Activated CD8-positive, alpha-beta T cell treated with anti-CD3 and anti-CD28 coated beads for 36 hours (primary cell): ENCODE data around the gene SSTR5. TPM values are rescaled to one million over a fixed set of nuclear protein-coding genes. Genes with fewer than 3 reads are reported as not detected.

Source experiments
- ATAC-seq: fragments of 200-7000 bp; cut with Tn5 transposase; one replicate; pipeline ENCODE4 v1.10.0; 2021; ENCODE audit warnings: mild to moderate bottlenecking, moderate library complexity
- CTCF ChIA-PET: fragments of 350-600 bp; sonication (Branson Sonifier 250); formaldehyde crosslinking; loops from one replicate; lab custom pipeline; 2021; ENCODE audit warnings: antibody characterized with exemption; lab: Charles Lee
- POLR2A ChIA-PET: fragments of 350-600 bp; sonication (Branson Sonifier 250); formaldehyde crosslinking; loops from one replicate; lab custom pipeline; 2021; ENCODE audit warnings: antibody characterized with exemption; lab: Charles Lee
- DNase-seq: peaks from one replicate; pipeline ENCODE4 v3.0.0-alpha.2; 2020
- H3K27ac Mint-ChIP-seq: one replicate; pipeline ENCODE4 v1.8.0; 2021; ENCODE audit warnings: mild to moderate bottlenecking, mixed read lengths
- H3K27me3 Mint-ChIP-seq: one replicate; pipeline ENCODE4 v1.8.0; 2021; ENCODE audit warnings: mixed read lengths
- H3K36me3 Mint-ChIP-seq: one replicate; pipeline ENCODE4 v1.8.0; 2021; ENCODE audit warnings: low read depth, mixed read lengths
- H3K4me1 Mint-ChIP-seq: one replicate; pipeline ENCODE4 v1.8.0; 2021; ENCODE audit warnings: low read depth, mixed read lengths
- H3K4me3 Mint-ChIP-seq: one replicate; pipeline ENCODE4 v1.8.0; 2021; ENCODE audit warnings: mild to moderate bottlenecking, moderate library complexity, mixed read lengths
- H3K9me3 Mint-ChIP-seq: one replicate; pipeline ENCODE4 v1.8.0; 2021; ENCODE audit warnings: mixed read lengths
- intact Hi-C: fragments of 100-400 bp; cut with micrococcal nuclease; formaldehyde crosslinking; loops from one replicate; pipeline ENCODE4 v1.10.0; 2022
- total RNA-seq, 2 experiments: library from RNA; stranded (reverse); gene quantifications; one replicate each; pipeline ENCODE4 v1.2.3, GENCODE V29; 2021
- TF ChIP-seq, protein P1 (sequence below): fragments of 200-600 bp; IDR thresholded peaks from one replicate; pipeline ENCODE4 v1.8.0; 2022; ENCODE audit warnings: antibody characterized with exemption, mild to moderate bottlenecking

SSTR5 gene
- total RNA-seq, 2 experiments from 2014 or later = not detected

DNA sequence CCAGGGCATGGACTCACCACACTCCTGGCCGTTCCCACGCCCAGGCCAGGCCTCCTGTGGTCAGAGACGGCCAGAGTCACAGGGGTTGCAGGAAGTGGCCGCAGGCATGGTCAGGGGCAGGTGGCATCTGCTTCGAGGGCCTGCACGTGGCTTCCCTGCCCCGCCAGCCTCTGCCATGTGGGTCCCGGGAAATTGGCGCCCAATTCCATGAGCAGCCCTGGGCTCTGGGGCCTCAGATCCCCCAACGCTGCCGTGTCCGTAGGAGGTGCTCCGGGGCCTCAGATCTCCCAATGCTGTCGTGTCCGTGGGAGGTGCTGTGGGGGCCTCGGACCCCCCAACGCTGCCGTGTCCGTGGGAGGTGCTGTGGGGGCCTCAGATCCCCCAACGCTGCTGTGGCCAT lies 9.7 kb upstream of the SSTR5 start:
- no peak overlapping the region for H3K27ac Mint-ChIP-seq
- intact Hi-C loops = no loop called here
- H3K4me3 Mint-ChIP-seq = no peak overlapping the region

DNA sequence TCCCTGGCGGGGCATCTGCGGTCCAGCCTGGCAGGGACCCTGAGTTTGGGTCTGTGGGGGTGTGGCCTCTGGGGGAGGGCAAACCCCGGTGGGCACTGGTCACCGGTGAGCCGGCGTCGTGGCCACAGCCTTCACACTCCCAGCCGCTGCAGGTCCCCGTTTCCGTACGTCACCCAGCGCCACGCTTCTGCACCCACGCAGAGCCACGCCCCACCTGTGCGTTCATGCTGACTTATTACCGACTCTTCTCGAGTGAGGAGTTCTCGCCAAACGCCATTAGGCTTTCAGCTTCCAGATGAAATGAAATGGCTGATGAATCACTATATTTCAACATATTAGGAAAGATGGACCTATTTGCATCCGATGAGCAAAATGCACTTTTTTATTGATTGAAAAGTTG lies 8.8 kb upstream of the SSTR5 start:
- H3K36me3 Mint-ChIP-seq = no peaks in the 10 kb centered on the region
- POLR2A ChIA-PET = no interaction called here
- peaks cover 19% of the 10 kb centered on the region for H3K27me3 Mint-ChIP-seq
- TF ChIP-seq, protein P1, sequence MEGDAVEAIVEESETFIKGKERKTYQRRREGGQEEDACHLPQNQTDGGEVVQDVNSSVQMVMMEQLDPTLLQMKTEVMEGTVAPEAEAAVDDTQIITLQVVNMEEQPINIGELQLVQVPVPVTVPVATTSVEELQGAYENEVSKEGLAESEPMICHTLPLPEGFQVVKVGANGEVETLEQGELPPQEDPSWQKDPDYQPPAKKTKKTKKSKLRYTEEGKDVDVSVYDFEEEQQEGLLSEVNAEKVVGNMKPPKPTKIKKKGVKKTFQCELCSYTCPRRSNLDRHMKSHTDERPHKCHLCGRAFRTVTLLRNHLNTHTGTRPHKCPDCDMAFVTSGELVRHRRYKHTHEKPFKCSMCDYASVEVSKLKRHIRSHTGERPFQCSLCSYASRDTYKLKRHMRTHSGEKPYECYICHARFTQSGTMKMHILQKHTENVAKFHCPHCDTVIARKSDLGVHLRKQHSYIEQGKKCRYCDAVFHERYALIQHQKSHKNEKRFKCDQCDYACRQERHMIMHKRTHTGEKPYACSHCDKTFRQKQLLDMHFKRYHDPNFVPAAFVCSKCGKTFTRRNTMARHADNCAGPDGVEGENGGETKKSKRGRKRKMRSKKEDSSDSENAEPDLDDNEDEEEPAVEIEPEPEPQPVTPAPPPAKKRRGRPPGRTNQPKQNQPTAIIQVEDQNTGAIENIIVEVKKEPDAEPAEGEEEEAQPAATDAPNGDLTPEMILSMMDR = no peak
- no peak overlapping the region for H3K27ac Mint-ChIP-seq
- peaks cover 4% of the 10 kb centered on the region for H3K9me3 Mint-ChIP-seq
- no peaks in the 10 kb centered on the region for H3K4me1 Mint-ChIP-seq
- intact Hi-C loops = no loop called here
- no peak for ATAC-seq
- CTCF ChIA-PET = interaction anchor here (2.3 kb wide), 1 partner anchor 9 kb away, joined by 8 read pairs; no protein-coding TSS in a partner anchor
- DNase-seq = no peak
- H3K4me3 Mint-ChIP-seq = no peak overlapping the region

More for the DNA sequence above, 9.7 kb upstream of the SSTR5 start:
- Mint-ChIP-seq H3K27me3 (peaks cover 19% of the 10 kb centered on the region), H3K9me3 (peaks cover 4% of the 10 kb centered on the region), H3K36me3 (no peaks in the 10 kb centered on the region), H3K4me1 (no peaks in the 10 kb centered on the region)
- DNase-seq (no peak), ATAC-seq (no peak)
- TF ChIP-seq, protein P1 = no peak
- ChIA-PET CTCF (no interaction called here), POLR2A (no interaction called here)

DNA sequence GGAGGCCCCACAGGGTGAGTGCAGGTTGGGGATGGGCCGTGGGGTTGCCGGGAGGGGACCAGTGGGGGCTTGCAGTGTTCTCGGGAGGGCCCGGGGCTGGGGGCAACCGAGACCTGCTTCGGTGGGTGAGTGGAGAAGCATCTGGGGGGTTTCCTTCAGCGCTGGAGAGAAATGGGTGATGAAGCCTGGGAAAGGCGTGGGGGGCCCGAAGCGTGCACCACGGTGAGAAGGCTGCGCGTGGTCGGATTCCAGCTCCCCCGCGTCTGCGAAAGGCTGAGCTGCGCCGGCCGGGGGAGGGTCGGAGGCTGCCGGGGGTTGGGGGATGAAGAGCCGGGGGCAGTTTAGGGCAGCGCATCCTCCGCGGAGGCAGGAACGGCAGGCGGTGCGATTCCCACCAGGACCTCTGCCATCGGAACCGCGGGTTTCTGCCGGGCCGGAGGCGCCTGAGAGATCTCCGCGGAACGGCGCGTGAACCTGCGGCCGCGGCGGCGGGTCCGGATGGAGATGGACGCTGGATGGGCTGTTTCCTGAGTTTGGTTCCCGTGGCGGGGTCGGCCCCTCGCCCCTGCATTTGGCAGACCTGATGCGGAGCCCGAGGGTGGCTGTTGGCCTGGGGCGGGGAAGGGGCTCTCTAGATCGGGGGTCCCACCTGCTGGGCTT lies 6.9 kb upstream of the SSTR5 start:
- DNase-seq (no peak), ATAC-seq (no peak)
- no peaks in the 10 kb centered on the region for H3K9me3 Mint-ChIP-seq
- no peak overlapping the region for H3K27ac Mint-ChIP-seq
- intact Hi-C loops = no loop called here
- CTCF ChIA-PET = interaction anchor here (2.3 kb wide), 1 partner anchor 10 kb away, joined by 8 read pairs; no protein-coding TSS in a partner anchor
- no peaks in the 10 kb centered on the region for H3K36me3 Mint-ChIP-seq
- peaks cover 21% of the 10 kb centered on the region for H3K27me3 Mint-ChIP-seq
- H3K4me1 Mint-ChIP-seq = no peaks in the 10 kb centered on the region
- TF ChIP-seq, protein P1 = no peak
- POLR2A ChIA-PET = no interaction called here
- no peak overlapping the region for H3K4me3 Mint-ChIP-seq

DNA sequence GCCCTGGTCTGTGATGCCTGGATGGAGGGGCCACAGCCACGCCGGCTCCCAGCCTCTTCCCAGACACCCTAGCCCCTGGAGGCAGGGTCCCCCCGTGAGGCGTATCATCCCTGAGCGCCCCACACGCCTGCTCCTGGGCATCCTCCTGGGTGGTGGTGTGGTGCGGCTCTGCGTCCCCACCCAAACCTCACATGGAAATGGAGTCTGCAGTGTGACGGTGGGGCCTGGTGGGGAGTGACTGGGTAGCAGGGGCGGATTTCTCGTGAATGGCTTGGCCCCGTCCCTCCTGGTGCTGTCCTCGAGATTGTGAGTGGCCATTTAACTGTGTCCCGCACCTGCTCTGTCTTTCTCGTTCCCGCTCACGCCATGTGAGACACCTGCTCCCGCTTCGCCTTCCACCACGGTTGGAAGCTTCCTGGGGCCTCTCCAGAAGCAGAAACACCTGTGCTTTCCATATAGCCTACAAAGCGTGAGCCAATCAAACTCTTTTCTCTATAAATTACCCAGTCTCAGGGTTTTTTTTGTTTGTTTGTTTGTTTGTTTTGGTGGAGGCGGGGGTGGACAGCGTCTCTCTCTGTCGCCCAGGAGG lies 5.9 kb upstream of the SSTR5 start:
- DNase-seq (no peak), ATAC-seq (no peak)
- H3K27me3 Mint-ChIP-seq = peaks cover 23% of the 10 kb centered on the region
- H3K36me3 Mint-ChIP-seq = no peaks in the 10 kb centered on the region
- no peak overlapping the region for H3K4me3 Mint-ChIP-seq
- H3K27ac Mint-ChIP-seq = no peak overlapping the region
- POLR2A ChIA-PET = no interaction called here
- CTCF ChIA-PET = no interaction called here
- intact Hi-C loops = no loop called here
- TF ChIP-seq, protein P1 = no peak
- H3K9me3 Mint-ChIP-seq = no peaks in the 10 kb centered on the region
- no peaks in the 10 kb centered on the region for H3K4me1 Mint-ChIP-seq

DNA sequence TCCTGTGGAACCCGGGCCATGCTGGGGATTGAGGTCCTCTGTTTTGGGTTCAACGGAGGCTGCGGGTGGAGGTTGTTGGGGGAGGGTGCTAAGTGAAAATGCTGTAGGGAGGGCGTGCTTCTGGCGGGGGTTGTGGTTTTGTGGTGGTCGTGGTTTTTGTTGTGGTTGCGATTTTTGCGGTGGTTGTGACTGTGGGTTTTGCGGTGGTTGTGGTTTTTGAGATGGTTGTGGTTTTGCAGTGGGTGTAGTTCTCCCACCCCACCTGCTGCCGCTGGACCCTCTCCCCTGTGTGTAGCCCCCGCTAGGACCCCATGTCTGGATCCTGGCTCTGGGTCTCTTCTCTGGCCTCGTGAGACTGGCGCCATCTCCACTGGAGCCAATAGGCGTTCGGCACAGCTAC lies 4.9 kb upstream of the SSTR5 start:
- ChIA-PET POLR2A (no interaction called here), CTCF (no interaction called here)
- Mint-ChIP-seq H3K27ac (peak overlapping the region; percentile 65), H3K4me1 (no peaks in the 10 kb centered on the region), H3K4me3 (peak overlapping the region; percentile 55), H3K9me3 (no peaks in the 10 kb centered on the region), H3K27me3 (peaks cover 27% of the 10 kb centered on the region), H3K36me3 (no peaks in the 10 kb centered on the region)
- TF ChIP-seq, protein P1 = no peak
- intact Hi-C loops = no loop called here
- ATAC-seq (no peak), DNase-seq (no peak)
